Spleen (tissue), 7 donors: ENCODE data around the gene TRABD2A.

Source experiments
- POLR2AphosphoS5 ChIP-seq, 3 donors: sonication (generic); formaldehyde crosslinking; IDR thresholded peaks; one replicate each; pipeline ENCODE4 v1.5.1; 2017; ENCODE audit warnings: antibody characterized with exemption in 3 of 3
- TF ChIP-seq, protein P1 (sequence below), 11 experiments: fragments of 200-600 bp in 7 of 11; fragments of 450-650 bp in 4 of 11; sonication (generic) in 4 of 11; IDR thresholded peaks in 8 of 11; conservative IDR thresholded peaks in 3 of 11; 1 replicate in 7 of 11; 2 replicates in 4 of 11; pipeline versions ENCODE4 v1.4.0 to v1.8.0; 2016 to 2021; ENCODE audit warnings: antibody characterized with exemption in 11 of 11, inconsistent platforms in 4 of 11, mild to moderate bottlenecking in 1 of 11
- donor health status: DM: no; HTN: no; CAD: no; lungs with moderate emphysema.
- donor health status: DM: no; HTN: no; CAD: no.
- donor health status: DM: no; HTN: no; CAD: no.

DNA sequence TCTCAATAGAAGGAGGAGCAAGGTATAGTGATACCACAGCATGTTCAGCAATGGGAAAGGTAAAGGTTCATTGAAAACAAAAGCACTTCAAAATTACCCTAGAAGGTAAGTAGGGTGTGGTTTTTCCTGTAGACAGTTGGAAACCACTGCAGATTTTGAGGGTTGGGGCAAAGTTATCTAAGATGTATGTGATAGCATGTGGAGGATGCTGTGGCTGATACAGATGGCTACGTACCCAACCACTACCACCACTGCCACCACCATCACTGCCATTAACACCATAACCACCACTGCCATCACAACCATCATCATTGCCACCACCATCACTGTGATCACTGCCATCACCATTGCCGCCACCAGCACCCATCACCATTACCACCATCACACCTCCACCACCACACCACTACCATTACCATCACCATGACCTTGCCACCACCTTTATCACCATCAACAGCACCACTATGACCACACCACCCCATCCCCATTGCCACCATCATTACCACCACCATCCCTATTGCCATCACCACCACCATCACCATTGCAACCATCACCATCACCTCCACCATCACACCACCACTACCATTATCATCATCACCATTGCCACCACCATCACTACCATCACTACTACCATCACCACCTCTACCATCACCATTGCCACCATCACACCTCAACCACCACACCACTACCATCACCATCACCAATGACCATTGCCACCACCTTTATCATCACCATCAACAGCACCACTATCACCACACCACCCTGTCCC lies 28.2 kb upstream of the TRABD2A start:
- TF ChIP-seq, protein P1, sequence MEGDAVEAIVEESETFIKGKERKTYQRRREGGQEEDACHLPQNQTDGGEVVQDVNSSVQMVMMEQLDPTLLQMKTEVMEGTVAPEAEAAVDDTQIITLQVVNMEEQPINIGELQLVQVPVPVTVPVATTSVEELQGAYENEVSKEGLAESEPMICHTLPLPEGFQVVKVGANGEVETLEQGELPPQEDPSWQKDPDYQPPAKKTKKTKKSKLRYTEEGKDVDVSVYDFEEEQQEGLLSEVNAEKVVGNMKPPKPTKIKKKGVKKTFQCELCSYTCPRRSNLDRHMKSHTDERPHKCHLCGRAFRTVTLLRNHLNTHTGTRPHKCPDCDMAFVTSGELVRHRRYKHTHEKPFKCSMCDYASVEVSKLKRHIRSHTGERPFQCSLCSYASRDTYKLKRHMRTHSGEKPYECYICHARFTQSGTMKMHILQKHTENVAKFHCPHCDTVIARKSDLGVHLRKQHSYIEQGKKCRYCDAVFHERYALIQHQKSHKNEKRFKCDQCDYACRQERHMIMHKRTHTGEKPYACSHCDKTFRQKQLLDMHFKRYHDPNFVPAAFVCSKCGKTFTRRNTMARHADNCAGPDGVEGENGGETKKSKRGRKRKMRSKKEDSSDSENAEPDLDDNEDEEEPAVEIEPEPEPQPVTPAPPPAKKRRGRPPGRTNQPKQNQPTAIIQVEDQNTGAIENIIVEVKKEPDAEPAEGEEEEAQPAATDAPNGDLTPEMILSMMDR (IDR thresholded peaks at IDR 0.05 in 8 of 11, conservative IDR thresholded peaks at IDR 0.05 in 3 of 11): no peak
- TF ChIP-seq POLR2AphosphoS5 (IDR thresholded peaks at IDR 0.05): no peak
